HEK293 (cell line): Measurements from ENCODE around the gene CAP2.

Experiments used
- AEBP2 ChIP-seq: fragments of 450-650 bp; formaldehyde crosslinking; IDR thresholded peaks from 2 replicates; pipeline ENCODE4 v1.5.1; 2016; ENCODE audit warnings: missing biosample characterization, missing genetic modification characterization, borderline replicate concordance
- CTCF ChIP-seq: fragments of 450-650 bp; formaldehyde crosslinking; IDR thresholded peaks from 2 replicates; pipeline ENCODE4 v1.5.1; 2016; ENCODE audit warnings: missing biosample characterization, missing genetic modification characterization
- KLF7 ChIP-seq: fragments of 450-650 bp; formaldehyde crosslinking; IDR thresholded peaks from 2 replicates; pipeline ENCODE4 v1.5.1; 2016; ENCODE audit warnings: missing biosample characterization, missing genetic modification characterization, borderline replicate concordance
- OSR2 ChIP-seq: fragments of 450-650 bp; formaldehyde crosslinking; IDR thresholded peaks from 2 replicates; pipeline ENCODE4 v1.5.1; 2016; ENCODE audit warnings: missing biosample characterization, missing genetic modification characterization
- OVOL3 ChIP-seq: fragments of 450-650 bp; formaldehyde crosslinking; IDR thresholded peaks from 2 replicates; pipeline ENCODE4 v1.5.1; 2016; ENCODE audit warnings: missing biosample characterization, missing genetic modification characterization
- REST ChIP-seq: fragments of 450-650 bp; formaldehyde crosslinking; IDR thresholded peaks from 2 replicates; pipeline ENCODE4 v1.5.1; 2016; ENCODE audit warnings: missing biosample characterization, missing genetic modification characterization
- SALL2 ChIP-seq: fragments of 450-650 bp; formaldehyde crosslinking; IDR thresholded peaks from 2 replicates; pipeline ENCODE4 v1.5.0; 2017; ENCODE audit warnings: missing biosample characterization, mild to moderate bottlenecking, missing genetic modification characterization, borderline replicate concordance
- ZBTB48 ChIP-seq: fragments of 450-650 bp; formaldehyde crosslinking; IDR thresholded peaks from 2 replicates; pipeline ENCODE4 v1.5.1; 2016; ENCODE audit warnings: missing biosample characterization, missing genetic modification characterization
- ZBTB7A ChIP-seq: fragments of 450-650 bp; formaldehyde crosslinking; IDR thresholded peaks from 2 replicates; pipeline ENCODE4 v1.5.1; 2016; ENCODE audit warnings: low read depth, missing biosample characterization, missing genetic modification characterization
- ZEB2 ChIP-seq: fragments of 450-650 bp; formaldehyde crosslinking; IDR thresholded peaks from 2 replicates; pipeline ENCODE4 v1.5.1; 2016; ENCODE audit warnings: missing biosample characterization, missing genetic modification characterization
- ZFP3 ChIP-seq: fragments of 450-650 bp; formaldehyde crosslinking; IDR thresholded peaks from 2 replicates; pipeline ENCODE4 v1.5.1; 2016; ENCODE audit warnings: low read depth, missing biosample characterization, missing genetic modification characterization
- ZNF138 ChIP-seq: fragments of 450-650 bp; formaldehyde crosslinking; IDR thresholded peaks from 2 replicates; pipeline ENCODE4 v1.5.1; 2016; ENCODE audit warnings: missing biosample characterization, missing genetic modification characterization, borderline replicate concordance
- ZNF23 ChIP-seq: fragments of 450-650 bp; formaldehyde crosslinking; IDR thresholded peaks from 2 replicates; pipeline ENCODE4 v1.5.1; 2016; ENCODE audit warnings: missing biosample characterization, missing genetic modification characterization, borderline replicate concordance
- ZNF248 ChIP-seq: fragments of 450-650 bp; formaldehyde crosslinking; IDR thresholded peaks from 2 replicates; pipeline ENCODE4 v1.5.1; 2017; ENCODE audit warnings: missing biosample characterization, missing genetic modification characterization
- ZNF280C ChIP-seq: fragments of 450-650 bp; formaldehyde crosslinking; IDR thresholded peaks from 2 replicates; pipeline ENCODE4 v1.5.1; 2016; ENCODE audit warnings: missing biosample characterization, missing genetic modification characterization
- ZNF292 ChIP-seq: fragments of 450-650 bp; formaldehyde crosslinking; IDR thresholded peaks from 2 replicates; pipeline ENCODE4 v1.5.1; 2016; ENCODE audit warnings: low read depth, missing biosample characterization, missing genetic modification characterization, borderline replicate concordance
- ZNF324 ChIP-seq: fragments of 450-650 bp; formaldehyde crosslinking; IDR thresholded peaks from 2 replicates; pipeline ENCODE4 v1.5.1; 2016; ENCODE audit warnings: missing biosample characterization, missing genetic modification characterization
- ZNF416 ChIP-seq: fragments of 450-650 bp; formaldehyde crosslinking; IDR thresholded peaks from 2 replicates; pipeline ENCODE4 v1.5.1; 2016; ENCODE audit warnings: missing biosample characterization, missing genetic modification characterization
- ZNF48 ChIP-seq: fragments of 450-650 bp; formaldehyde crosslinking; IDR thresholded peaks from 2 replicates; pipeline ENCODE4 v1.5.1; 2016; ENCODE audit warnings: missing biosample characterization, missing genetic modification characterization
- ZNF514 ChIP-seq: fragments of 450-650 bp; formaldehyde crosslinking; IDR thresholded peaks from 2 replicates; pipeline ENCODE4 v1.5.1; 2016; ENCODE audit warnings: missing biosample characterization, missing genetic modification characterization
- ZNF544 ChIP-seq: fragments of 450-650 bp; formaldehyde crosslinking; IDR thresholded peaks from 2 replicates; pipeline ENCODE4 v1.5.0; 2017; ENCODE audit warnings: missing biosample characterization, missing genetic modification characterization
- ZNF548 ChIP-seq: fragments of 450-650 bp; formaldehyde crosslinking; IDR thresholded peaks from 2 replicates; pipeline ENCODE4 v1.5.1; 2016; ENCODE audit warnings: missing biosample characterization, missing genetic modification characterization
- ZNF561 ChIP-seq: fragments of 450-650 bp; IDR thresholded peaks from 2 replicates; pipeline ENCODE4 v1.5.1; 2018; ENCODE audit warnings: missing biosample characterization, missing genetic modification characterization, borderline replicate concordance
- ZNF639 ChIP-seq: fragments of 450-650 bp; formaldehyde crosslinking; IDR thresholded peaks from 2 replicates; pipeline ENCODE4 v1.5.1; 2016; ENCODE audit warnings: missing biosample characterization, missing genetic modification characterization
- ZSCAN18 ChIP-seq: fragments of 450-650 bp; formaldehyde crosslinking; IDR thresholded peaks from 2 replicates; pipeline ENCODE4 v1.5.1; 2016; ENCODE audit warnings: missing biosample characterization, missing genetic modification characterization
- TF ChIP-seq, protein P1 (sequence below): fragments of 450-650 bp; formaldehyde crosslinking; IDR thresholded peaks from 2 replicates; pipeline ENCODE4 v1.5.1; 2016; ENCODE audit warnings: missing biosample characterization, missing genetic modification characterization
- TF ChIP-seq, protein P2 (sequence below): fragments of 450-650 bp; IDR thresholded peaks from 2 replicates; pipeline ENCODE4 v1.5.1; 2018; ENCODE audit warnings: missing biosample characterization, missing genetic modification characterization

CAP2 gene

DNA sequence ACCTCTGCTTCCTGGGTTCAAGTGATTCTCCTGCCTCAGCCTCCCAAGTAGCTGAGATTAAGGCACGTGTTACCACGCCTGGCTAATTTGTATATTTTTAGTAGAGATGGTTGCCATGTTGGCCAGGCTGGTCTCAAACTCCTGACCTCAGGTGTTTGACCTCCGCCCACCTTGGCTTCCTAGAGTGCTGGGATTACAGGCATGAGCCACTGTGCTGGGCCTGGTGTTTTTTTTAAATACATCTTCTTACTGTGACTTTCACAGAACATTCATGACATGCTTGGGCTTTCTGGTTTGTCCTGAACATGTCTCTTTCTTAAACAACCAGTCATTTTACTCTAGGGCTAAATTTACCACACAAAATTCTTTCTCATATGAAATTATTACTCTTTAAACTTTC, 172.0 kb downstream of the CAP2 start (continued):
- TF ChIP-seq ZNF280C (no peak), ZBTB48 (tag by site-specific recombination) (no peak), ZNF544 (no peak), REST (tag by site-specific recombination) (no peak), ZNF248 (tag by site-specific recombination) (no peak), AEBP2 (tag by site-specific recombination) (no peak), ZNF23 (tag by site-specific recombination) (no peak), ZNF324 (tag by site-specific recombination) (no peak), ZNF514 (tag by site-specific recombination) (no peak), OSR2 (tag by site-specific recombination) (no peak), ZFP3 (tag by site-specific recombination) (no peak), CTCF (tag by site-specific recombination) (no peak), ZNF548 (tag by site-specific recombination) (no peak), OVOL3 (no peak), ZNF138 (tag by site-specific recombination) (no peak), ZNF416 (no peak), ZNF639 (no peak), ZNF561 (tag by site-specific recombination) (no peak), ZNF48 (tag by site-specific recombination) (no peak), SALL2 (tag by site-specific recombination) (no peak), ZNF292 (no peak), ZSCAN18 (tag by site-specific recombination) (no peak), ZBTB7A (no peak), ZEB2 (no peak), KLF7 (tag by site-specific recombination) (no peak)
- TF ChIP-seq, protein P1, sequence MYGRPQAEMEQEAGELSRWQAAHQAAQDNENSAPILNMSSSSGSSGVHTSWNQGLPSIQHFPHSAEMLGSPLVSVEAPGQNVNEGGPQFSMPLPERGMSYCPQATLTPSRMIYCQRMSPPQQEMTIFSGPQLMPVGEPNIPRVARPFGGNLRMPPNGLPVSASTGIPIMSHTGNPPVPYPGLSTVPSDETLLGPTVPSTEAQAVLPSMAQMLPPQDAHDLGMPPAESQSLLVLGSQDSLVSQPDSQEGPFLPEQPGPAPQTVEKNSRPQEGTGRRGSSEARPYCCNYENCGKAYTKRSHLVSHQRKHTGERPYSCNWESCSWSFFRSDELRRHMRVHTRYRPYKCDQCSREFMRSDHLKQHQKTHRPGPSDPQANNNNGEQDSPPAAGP (tag by site-specific recombination): no peak
- TF ChIP-seq, protein P2, sequence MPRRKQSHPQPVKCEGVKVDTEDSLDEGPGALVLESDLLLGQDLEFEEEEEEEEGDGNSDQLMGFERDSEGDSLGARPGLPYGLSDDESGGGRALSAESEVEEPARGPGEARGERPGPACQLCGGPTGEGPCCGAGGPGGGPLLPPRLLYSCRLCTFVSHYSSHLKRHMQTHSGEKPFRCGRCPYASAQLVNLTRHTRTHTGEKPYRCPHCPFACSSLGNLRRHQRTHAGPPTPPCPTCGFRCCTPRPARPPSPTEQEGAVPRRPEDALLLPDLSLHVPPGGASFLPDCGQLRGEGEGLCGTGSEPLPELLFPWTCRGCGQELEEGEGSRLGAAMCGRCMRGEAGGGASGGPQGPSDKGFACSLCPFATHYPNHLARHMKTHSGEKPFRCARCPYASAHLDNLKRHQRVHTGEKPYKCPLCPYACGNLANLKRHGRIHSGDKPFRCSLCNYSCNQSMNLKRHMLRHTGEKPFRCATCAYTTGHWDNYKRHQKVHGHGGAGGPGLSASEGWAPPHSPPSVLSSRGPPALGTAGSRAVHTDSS (tag by site-specific recombination): no peak
